BE2C (cell line): ENCODE data around the gene C17orf50. TPM values are rescaled to one million over a fixed set of nuclear protein-coding genes. Genes with fewer than 3 reads are reported as not detected.

Source experiments
- DNase-seq: peaks from one replicate; pipeline ENCODE4 v3.0.0-alpha.2; 2020
- H3K27me3 ChIP-seq: fragments of 250-450 bp; sonication (Bioruptor Pico); 2 replicates; pipeline ENCODE4 v1.5.1; 2020; ENCODE audit warnings: mild to moderate bottlenecking
- H3K36me3 ChIP-seq: fragments of 250-450 bp; sonication (Bioruptor Pico); 2 replicates; pipeline ENCODE4 v1.5.1; 2020; ENCODE audit warnings: mild to moderate bottlenecking
- H3K4me1 ChIP-seq: fragments of 250-450 bp; sonication (Bioruptor Pico); 2 replicates; pipeline ENCODE4 v1.5.1; 2020
- H3K4me3 ChIP-seq: 2 replicates; pipeline ENCODE4 v1.5.1; 2011; ENCODE audit warnings: low read depth, low read length
- H3K9me3 ChIP-seq: fragments of 250-450 bp; sonication (Bioruptor Pico); 2 replicates; pipeline ENCODE4 v1.5.1; 2020
- CTCF ChIP-seq: IDR thresholded peaks from 2 replicates; pipeline ENCODE4 v1.5.1; 2012; ENCODE audit warnings: mild to moderate bottlenecking, low read depth, low read length
- polyA plus RNA-seq: library from polyadenylated mRNA; unstranded; fragments of >200 nt; gene quantifications from one replicate; pipeline ENCODE4 v1.2.1, GENCODE V29; 2012; ENCODE audit warnings: low read depth, missing spikeins; ENCODE audit not compliant: insufficient read length, insufficient read depth

C17orf50 gene
- 0.86 TPM for polyA plus RNA-seq

GRCh38 chr17:35760587-35760986 lies at the start of gene C17orf50:
Gene C17orf50, plus strand, starts transcription at chr17:35760887. Its CDS starts 55 bp downstream, at chr17:35760942.
- no peaks in the 10 kb centered on the region for H3K9me3 ChIP-seq
- H3K4me3 ChIP-seq, result no peak within 1 kb of the TSS
- TF ChIP-seq CTCF, result no peak
- no peak for DNase-seq
- H3K27me3 ChIP-seq, result no peaks in the 10 kb centered on the region
- H3K4me1 ChIP-seq, result peaks cover 7% of the 10 kb centered on the region
- H3K36me3 ChIP-seq, result no peaks in the 10 kb centered on the region

DNA sequence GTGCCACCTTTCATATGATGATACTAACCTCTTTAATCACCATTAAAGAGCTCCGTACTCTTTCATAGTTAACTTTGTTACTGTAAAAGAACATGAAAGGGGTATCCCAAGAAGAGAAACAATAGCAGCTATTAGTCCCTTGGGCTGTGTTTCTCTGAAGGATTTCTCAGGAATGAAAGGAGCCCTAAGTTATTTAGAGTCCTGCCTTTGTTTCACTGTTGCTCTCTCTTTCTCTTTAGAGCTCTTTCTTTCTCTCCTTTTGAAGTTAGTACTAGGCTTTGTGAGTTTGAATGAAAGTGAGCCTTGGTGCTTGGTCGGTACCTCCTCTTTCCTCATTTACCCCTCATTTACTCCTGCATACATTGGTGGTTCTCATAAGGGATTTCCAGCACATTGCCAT lies 49.7 kb upstream of the C17orf50 start:
- no peaks in the 10 kb centered on the region for H3K9me3 ChIP-seq
- H3K4me1 ChIP-seq, result peaks cover 37% of the 10 kb centered on the region
- DNase-seq, result no peak
- H3K4me3 ChIP-seq, result no peak overlapping the region
- peaks cover 28% of the 10 kb centered on the region for H3K36me3 ChIP-seq
- TF ChIP-seq CTCF, result no peak
- no peaks in the 10 kb centered on the region for H3K27me3 ChIP-seq

GRCh38 chr17:35713069-35713728 lies 47.5 kb upstream of the C17orf50 start:
- TF ChIP-seq CTCF, result no peak
- Histone ChIP-seq H3K36me3 (peaks cover 36% of the 10 kb centered on the region), H3K9me3 (no peaks in the 10 kb centered on the region), H3K4me1 (peaks cover 38% of the 10 kb centered on the region), H3K4me3 (no peak overlapping the region), H3K27me3 (no peaks in the 10 kb centered on the region)
- DNase-seq, result peak; percentile 44

DNA sequence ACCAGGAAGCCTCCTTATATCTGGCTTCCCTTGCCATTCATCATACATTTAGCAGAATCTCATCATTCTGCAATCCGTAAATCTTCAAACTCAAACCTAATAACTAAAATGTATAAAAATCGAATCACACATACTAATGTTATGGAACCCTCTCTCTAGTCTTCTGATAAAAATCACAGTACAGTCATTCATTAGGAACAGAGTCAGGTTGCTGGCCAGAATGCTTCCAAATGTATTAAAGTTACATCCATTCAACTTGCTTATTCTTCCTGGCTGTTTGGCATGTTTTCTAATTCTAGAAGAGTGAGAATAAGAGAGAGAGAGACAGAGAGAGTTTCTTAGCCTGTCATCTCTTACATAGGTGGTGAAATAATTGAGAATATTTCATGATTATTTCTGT lies 45.7 kb upstream of the C17orf50 start:
- Histone ChIP-seq H3K4me1 (peaks cover 32% of the 10 kb centered on the region), H3K27me3 (no peaks in the 10 kb centered on the region), H3K4me3 (no peak overlapping the region), H3K36me3 (peaks cover 34% of the 10 kb centered on the region), H3K9me3 (no peaks in the 10 kb centered on the region)
- no peak for DNase-seq
- no peak for TF ChIP-seq CTCF

GRCh38 chr17:35715416-35715815 lies 45.3 kb upstream of the C17orf50 start:
- DNase-seq, result peak; percentile 28
- Histone ChIP-seq H3K27me3 (no peaks in the 10 kb centered on the region), H3K9me3 (no peaks in the 10 kb centered on the region), H3K4me1 (peaks cover 29% of the 10 kb centered on the region), H3K4me3 (no peak overlapping the region), H3K36me3 (peaks cover 30% of the 10 kb centered on the region)
- TF ChIP-seq CTCF, result no peak

DNA sequence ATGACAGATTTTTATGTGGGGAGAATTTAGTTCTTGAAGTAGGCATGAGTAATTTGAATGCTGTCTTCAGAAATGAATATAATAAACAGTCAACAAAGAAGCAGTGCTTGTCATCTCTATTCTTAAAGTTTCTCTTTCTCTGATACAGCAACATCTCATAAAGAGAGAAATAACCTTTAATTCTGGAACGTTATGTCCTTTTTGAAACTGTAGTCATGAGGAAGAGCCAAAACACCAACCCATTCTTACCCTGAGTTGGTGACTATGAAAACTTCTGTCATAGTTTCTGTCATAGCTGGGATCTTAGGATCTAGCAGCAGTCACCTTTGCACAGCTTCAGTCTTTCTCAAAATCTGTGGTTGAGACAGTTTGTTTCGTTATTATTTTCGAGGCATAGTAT lies 44.5 kb upstream of the C17orf50 start:
- no peak for DNase-seq
- no peak for TF ChIP-seq CTCF
- Histone ChIP-seq H3K27me3 (no peaks in the 10 kb centered on the region), H3K36me3 (peaks cover 23% of the 10 kb centered on the region), H3K9me3 (no peaks in the 10 kb centered on the region), H3K4me3 (no peak overlapping the region), H3K4me1 (peaks cover 29% of the 10 kb centered on the region)
